Right atrium auricular region (tissue), 2 donors: ENCODE results near the gene RAB5IF. TPM values are rescaled to one million over a fixed set of nuclear protein-coding genes. Genes with fewer than 3 reads are reported as not detected.

Source experiments
- DNase-seq: peaks from one replicate; pipeline ENCODE4 v3.0.0-alpha.2; 2019; ENCODE audit warnings: low spot score
- H3K27ac ChIP-seq, 2 donors: fragments of 200-600 bp; sonication (generic); 1 replicate in 1 of 2; 2 replicates in 1 of 2; pipeline ENCODE4 v1.5.1; 2016 to 2019
- H3K27me3 ChIP-seq, 2 donors: fragments of 200-600 bp; sonication (generic); one replicate each; pipeline versions ENCODE4 v1.5.1 to v1.6.0; 2017 to 2019
- H3K36me3 ChIP-seq: fragments of 200-600 bp; sonication (generic); one replicate; pipeline ENCODE4 v1.5.1; 2016
- H3K4me1 ChIP-seq, 2 donors: fragments of 200-600 bp; sonication (generic); one replicate each; pipeline versions ENCODE4 v1.5.1 to v1.6.0; 2017 to 2019
- H3K4me3 ChIP-seq, 2 donors: fragments of 200-600 bp; sonication (generic); 1 replicate in 1 of 2; 2 replicates in 1 of 2; pipeline ENCODE4 v1.5.1; 2017 to 2019; ENCODE audit warnings: mild to moderate bottlenecking in 1 of 2, moderate library complexity in 1 of 2
- H3K9me3 ChIP-seq, 2 donors: fragments of 200-600 bp; sonication (generic); one replicate each; pipeline ENCODE4 v1.5.1; 2019
- CTCF ChIP-seq, 2 donors: fragments of 200-600 bp; sonication (generic); IDR thresholded peaks; one replicate each; pipeline ENCODE4 v1.5.1; 2019; ENCODE audit warnings: antibody characterized with exemption in 2 of 2
- total RNA-seq, 2 donors: library from RNA; depleted of rRNA; stranded (reverse); fragments of >200 nt; gene quantifications; one replicate each; pipeline ENCODE4 v1.1.0, GENCODE V29; 2016

RAB5IF gene
- total RNA-seq, 2 donors from 2014 or later = 70.9 to 83.0 TPM

- no peak overlapping the region for H3K4me3 ChIP-seq
- no peak overlapping the region for H3K27ac ChIP-seq
- no peaks in the 10 kb centered on the region for H3K4me1 ChIP-seq
- no peak for TF ChIP-seq CTCF (IDR thresholded peaks at IDR 0.05)
- no peaks in the 10 kb centered on the region for H3K27me3 ChIP-seq
- H3K36me3 ChIP-seq = peaks cover 46% of the 10 kb centered on the region
- no peak for DNase-seq
- no peaks in the 10 kb centered on the region for H3K9me3 ChIP-seq
Measured at GRCh38 chr20:36582821-36583220, 22.8 kb upstream of the RAB5IF start.

GRCh38 chr20:36584018-36584481 lies 21.5 kb upstream of the RAB5IF start:
- TF ChIP-seq CTCF (IDR thresholded peaks at IDR 0.05) = no peak
- Histone ChIP-seq H3K9me3 (no peaks in the 10 kb centered on the region), H3K27me3 (no peaks in the 10 kb centered on the region), H3K27ac (no peak overlapping the region), H3K36me3 (peaks cover 39% of the 10 kb centered on the region), H3K4me3 (no peak overlapping the region), H3K4me1 (no peaks in the 10 kb centered on the region)
- DNase-seq = no peak

- no peak overlapping the region for H3K27ac ChIP-seq
- no peak for DNase-seq
- H3K36me3 ChIP-seq = peaks cover 30% of the 10 kb centered on the region
- no peak for TF ChIP-seq CTCF (IDR thresholded peaks at IDR 0.05)
- H3K4me3 ChIP-seq = no peak overlapping the region
- H3K27me3 ChIP-seq = no peaks in the 10 kb centered on the region
- H3K9me3 ChIP-seq = no peaks in the 10 kb centered on the region
- H3K4me1 ChIP-seq = no peaks in the 10 kb centered on the region
Measured at GRCh38 chr20:36585410-36586125, 20.0 kb upstream of the RAB5IF start.

GRCh38 chr20:36587388-36588070 lies 18.1 kb upstream of the RAB5IF start:
- no peak overlapping the region for H3K27ac ChIP-seq
- H3K9me3 ChIP-seq = no peaks in the 10 kb centered on the region
- no peaks in the 10 kb centered on the region for H3K4me1 ChIP-seq
- peaks cover 14% of the 10 kb centered on the region for H3K36me3 ChIP-seq
- no peaks in the 10 kb centered on the region for H3K27me3 ChIP-seq
- DNase-seq = no peak
- no peak overlapping the region for H3K4me3 ChIP-seq
- TF ChIP-seq CTCF (IDR thresholded peaks at IDR 0.05) = no peak

- no peaks in the 10 kb centered on the region for H3K27me3 ChIP-seq
- no peak for DNase-seq
- H3K36me3 ChIP-seq = peaks cover 5% of the 10 kb centered on the region
- no peak for TF ChIP-seq CTCF (IDR thresholded peaks at IDR 0.05)
- no peaks in the 10 kb centered on the region for H3K4me1 ChIP-seq
- no peak overlapping the region for H3K4me3 ChIP-seq
- no peaks in the 10 kb centered on the region for H3K9me3 ChIP-seq
- H3K27ac ChIP-seq = no peak overlapping the region
Measured at GRCh38 chr20:36591281-36591680, 14.3 kb upstream of the RAB5IF start.
